ENCODE measurements around the gene LCOR.
"Not testable (repeated sequence)": the region's sequence is repeated elsewhere in the genome, so short reads cannot be mapped to it uniquely, and the experiment has no call there.

The LCOR gene

DNA sequence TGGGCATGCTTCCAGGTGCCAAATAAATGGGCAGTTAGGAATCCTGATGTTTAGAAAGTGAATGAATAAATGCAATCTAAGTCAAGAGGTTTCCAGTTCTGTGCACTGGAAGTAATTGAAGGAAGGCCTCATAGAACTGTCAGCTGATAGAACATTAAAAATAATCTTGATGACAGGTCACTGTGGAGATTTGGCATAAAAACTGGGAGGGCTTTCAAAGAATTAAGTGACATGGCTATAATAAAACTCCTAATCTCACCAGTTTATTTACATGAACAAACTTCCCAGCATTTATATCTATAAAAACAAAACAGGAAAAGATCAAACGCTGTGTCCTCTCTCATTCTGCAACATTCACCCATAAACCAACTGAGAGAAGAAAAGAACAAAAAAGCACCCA, 183.1 kb downstream of the LCOR start:
- no peak for DNase-seq

- DNase-seq = no peak
These were observed 184.8 kb downstream of the LCOR start for GRCh38 chr10:97016728-97017473.

DNA sequence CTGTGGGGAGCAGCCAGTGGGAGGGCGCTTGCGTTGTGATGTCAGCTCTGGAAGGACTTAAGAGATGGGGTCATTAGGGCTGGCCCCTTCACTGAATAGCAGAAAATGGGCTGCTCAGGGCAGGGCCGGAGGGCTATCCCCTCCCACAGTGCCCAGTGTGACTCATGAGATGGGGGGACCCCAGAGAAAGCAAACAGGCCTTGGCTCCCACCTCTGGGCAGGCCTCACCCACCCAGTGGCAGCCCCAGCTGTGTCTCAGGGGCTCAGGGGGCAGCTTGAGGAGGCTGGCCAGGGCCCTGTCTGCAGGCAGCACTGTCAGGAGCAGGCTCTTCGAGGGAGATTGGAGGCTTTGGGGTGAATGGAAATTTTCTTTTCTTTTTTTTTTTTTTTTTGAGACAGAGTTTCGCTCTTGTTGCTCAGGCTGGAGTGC, 185.4 kb downstream of the LCOR start:
- DNase-seq = no peak

- DNase-seq = no peak
These were observed 186.4 kb downstream of the LCOR start for GRCh38 chr10:97018251-97019212.

DNA sequence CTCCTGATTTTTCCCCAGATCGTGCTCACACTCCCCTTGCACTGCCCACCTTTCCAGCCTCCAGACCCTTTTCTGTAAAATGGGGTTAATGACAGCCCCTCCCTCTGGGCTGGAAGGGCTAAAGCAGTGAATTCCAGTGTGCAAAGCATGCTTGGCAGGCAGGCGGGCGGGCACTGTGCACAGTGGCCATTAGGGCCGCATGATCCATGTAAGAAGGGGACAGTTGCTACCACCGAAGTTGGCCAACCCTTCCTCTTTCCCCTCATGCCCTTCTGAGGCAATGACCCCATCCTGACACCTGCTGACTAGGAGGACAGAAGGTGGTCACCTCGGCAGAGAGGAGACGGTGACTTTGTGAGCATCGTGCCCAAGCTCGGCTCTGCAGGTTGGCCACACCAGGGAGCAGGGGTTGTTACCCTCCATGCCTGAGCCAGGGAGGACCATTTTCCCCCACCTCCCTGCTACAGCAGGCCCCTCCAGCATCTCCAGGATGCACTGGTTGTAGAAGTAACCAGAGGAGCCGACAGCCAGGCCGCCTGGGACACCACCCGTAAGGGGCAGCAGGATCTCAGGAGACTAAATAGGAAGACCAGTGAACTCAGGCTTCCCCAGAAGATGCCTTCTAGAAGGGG, 187.2 kb downstream of the LCOR start:
- no peak for DNase-seq

DNA sequence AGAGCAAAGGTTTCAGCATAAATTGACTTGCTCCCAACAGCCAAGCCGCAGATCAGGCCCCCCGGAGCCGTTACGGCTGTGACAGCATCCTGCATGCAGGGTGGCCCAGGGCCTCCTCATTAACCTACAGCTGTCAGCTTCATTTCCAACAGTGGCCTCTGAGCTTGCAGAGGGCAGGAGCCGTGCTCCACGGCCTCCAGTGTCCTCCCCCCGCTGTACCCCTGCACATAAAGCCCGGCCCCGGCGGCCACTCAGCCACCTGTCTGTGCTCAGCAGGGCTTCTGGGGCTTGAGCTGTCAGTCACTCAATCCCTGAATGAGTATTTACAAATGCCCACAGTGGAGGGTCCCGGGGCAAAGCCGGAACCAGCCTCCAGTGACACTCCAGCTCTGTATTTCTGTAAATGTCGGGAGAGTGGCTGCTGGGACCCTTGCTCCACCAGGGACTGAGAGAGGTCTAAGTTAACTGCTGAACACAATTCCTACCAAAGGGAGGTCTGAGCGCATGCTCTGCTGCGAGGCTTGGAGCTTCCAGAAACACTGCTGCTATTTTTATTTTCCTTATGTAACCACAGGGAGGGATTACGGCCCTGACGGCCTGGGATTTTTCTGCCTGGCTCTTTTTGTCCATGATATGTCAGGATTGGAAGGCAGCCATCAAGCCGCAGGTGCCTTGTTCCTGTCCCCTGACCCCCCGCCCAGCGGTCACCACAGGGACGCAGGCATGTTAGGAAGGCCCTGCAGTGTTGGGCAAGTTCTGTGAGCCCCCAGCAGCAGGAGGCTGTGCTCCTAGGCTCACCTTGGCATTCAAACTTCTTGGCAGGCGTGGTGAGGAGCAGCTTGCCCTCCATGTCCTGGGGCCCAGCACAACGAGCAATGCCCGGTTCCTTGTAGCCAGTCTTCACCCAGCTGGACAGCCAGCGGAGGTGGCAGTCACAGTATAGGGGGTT, 188.6 kb downstream of the LCOR start:
- no peak for DNase-seq

DNA sequence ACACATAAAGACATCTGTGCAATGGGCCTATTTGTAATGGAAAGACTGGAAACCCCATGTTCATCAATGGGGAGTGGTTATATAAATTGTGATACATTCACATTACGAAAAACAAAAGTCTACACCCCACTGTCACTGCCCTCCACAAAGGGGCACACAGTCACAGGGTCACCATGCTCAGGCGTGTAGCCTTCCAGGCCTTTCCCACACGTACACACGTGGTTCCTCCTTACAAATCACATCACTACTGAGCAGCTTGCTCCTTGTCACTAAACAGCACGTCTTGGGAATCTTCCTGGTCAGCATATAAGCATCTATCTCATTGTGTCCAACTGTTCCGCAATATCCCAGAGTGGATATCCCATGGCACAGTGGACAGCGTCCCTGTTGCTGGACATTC, 190.5 kb downstream of the LCOR start:
- no peak for DNase-seq

- DNase-seq = no peak
These were observed 191.5 kb downstream of the LCOR start for GRCh38 chr10:97023401-97024167.

- no peak for DNase-seq
These were observed 192.3 kb downstream of the LCOR start for GRCh38 chr10:97024168-97025073.

GRCh38 chr10:97025613-97026242, 193.6 kb downstream of the LCOR start:
- DNase-seq = no peak

GRCh38 chr10:97028126-97028831, 196.2 kb downstream of the LCOR start:
- DNase-seq = no peak

GRCh38 chr10:97028832-97029178, 196.7 kb downstream of the LCOR start:
- DNase-seq = no peak

DNA sequence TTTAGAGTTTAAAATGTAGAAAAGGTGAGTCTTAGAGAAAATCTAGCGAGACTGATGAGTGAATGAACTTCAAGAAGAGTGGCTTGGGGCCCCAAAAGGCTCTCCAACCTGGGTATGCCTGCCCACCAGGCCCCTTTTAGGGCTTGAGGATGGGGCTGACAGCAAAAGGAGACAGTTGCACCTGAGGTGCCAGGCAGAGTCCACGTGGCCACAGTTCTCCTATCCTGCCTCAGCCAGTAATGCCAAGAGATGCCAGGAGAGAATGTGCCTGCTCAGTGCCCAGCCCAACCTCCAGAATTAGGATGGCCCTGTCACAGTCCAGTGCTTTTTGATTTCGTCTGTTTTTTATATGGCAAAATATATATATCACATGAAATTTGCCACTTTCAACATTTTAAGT, 197.2 kb downstream of the LCOR start:
- DNase-seq = no peak

GRCh38 chr10:97030894-97031293, 198.8 kb downstream of the LCOR start:
- no peak for DNase-seq

- no peak for DNase-seq
These were observed 199.4 kb downstream of the LCOR start for GRCh38 chr10:97031459-97031858.

DNA sequence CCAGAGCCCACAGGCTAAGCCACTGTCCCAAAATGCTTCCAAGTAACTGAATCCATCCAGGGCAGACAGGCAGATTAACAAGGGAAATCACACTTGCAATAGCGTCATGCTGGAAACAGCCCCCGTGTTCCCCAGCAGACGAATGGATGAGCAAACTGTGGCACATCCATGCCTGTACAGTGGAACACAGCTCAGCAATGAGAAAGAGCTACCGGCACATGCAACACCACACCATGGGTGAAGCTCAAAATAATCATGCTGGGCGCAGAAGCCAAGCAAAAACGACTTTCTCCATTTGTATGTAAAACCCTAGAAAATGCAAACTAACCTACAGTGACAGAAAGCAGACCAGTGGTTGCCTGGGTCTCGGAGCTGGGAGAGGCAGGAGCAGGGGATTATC, 200.5 kb downstream of the LCOR start:
- DNase-seq = no peak

DNA sequence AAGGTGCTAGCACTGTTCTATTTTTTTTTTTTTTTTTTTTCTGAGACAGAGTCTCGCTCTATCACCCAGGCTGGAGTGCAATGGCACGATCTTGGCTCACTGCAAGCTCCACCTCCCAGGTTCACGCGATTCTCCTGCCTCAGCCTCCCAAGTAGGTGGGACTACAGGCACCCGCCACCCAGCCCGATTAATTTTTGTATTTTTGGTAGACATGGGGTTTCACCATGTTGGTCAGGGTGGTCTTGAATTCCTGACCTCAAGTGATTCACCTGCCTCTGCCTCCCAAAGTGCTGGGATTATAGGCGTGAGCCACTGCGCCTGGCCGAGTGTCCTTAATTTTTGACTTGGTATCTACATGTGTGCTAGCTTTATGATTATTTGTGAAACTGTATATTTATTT, 201.7 kb downstream of the LCOR start:
- not testable (repeated sequence) for DNase-seq

DNA sequence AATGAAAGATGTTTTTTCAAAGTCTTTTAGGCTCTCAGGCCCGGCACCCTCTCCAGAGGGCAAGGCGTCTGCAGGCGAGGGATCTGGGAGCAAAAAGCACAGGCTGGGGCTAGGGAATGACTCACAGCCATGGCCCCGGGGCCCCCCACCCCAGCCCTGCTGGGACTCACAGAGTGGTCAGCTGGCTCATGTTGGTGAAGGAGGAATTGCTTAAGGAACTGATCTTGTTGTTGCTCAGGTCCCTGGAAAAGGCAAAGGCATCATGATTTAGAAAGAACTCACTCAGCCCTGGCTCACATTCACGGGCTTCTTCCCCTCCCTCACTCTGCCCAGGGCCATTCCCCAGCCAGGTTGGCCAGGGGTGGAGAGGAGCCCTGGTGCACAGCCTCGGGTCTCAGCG, 202.2 kb downstream of the LCOR start:
- DNase-seq = no peak
